HepG2 (cell line): Measurements from ENCODE around the gene MGLL. TPM values are rescaled to one million over a fixed set of nuclear protein-coding genes. Genes with fewer than 3 reads are reported as not detected.

Experiments
- ATAC-seq: fragments of 200-7000 bp; cut with Tn5 transposase; 3 replicates; pipeline ENCODE4 v1.9.1; 2020; ENCODE audit warnings: mild to moderate bottlenecking, moderate library complexity
- BruUV-seq: library from RNA; stranded (reverse); fragments of 400-500 nt; replicated peaks from 2 replicates; lab custom pipeline; 2021; lab: Mats Ljungman, UMichigan
- CTCF ChIA-PET: fragments of 300-600 bp; formaldehyde crosslinking; extraction: SDS; loops from one replicate; lab custom pipeline; 2021; ENCODE audit warnings: low total read pairs, inconsistent platforms, low intra/inter-chr PET ratio; lab: Yijun Ruan, JAX
- POLR2A ChIA-PET: fragments of 350-600 bp; sonication (Branson Sonifier 250); formaldehyde crosslinking; loops from one replicate; lab custom pipeline; 2020; ENCODE audit warnings: antibody characterized with exemption, inconsistent platforms; lab: Yijun Ruan, JAX
- DNase-seq: peaks from one replicate; pipeline ENCODE4 v3.0.0-alpha.2; 2015; ENCODE audit warnings: low spot score
- FAIRE-seq: peaks from 3 replicates; lab custom pipeline; 2011; peaks lifted over from hg19 to GRCh38; lab: Jason Lieb, UNC
- H2AFZ ChIP-seq: one replicate; pipeline ENCODE4 v1.6.1; 2011; ENCODE audit warnings: low read length, inconsistent platforms
- H3K27ac ChIP-seq: fragments of 300-600 bp; 3 replicates; pipeline ENCODE4 v1.8.0; 2011; ENCODE audit warnings: mixed run types, mild to moderate bottlenecking, mixed read lengths, low read length, inconsistent platforms; ENCODE audit not compliant: insufficient read depth; ENCODE audit errors: extremely low read length
- H3K27me3 ChIP-seq, 2 experiments: fragments of 200-600 bp in 1 of 2; 2 replicates in 1 of 2; 3 replicates in 1 of 2; pipeline versions ENCODE4 v1.6.0 to v1.8.0; 2011; ENCODE audit warnings: low read length in 2 of 2, mild to moderate bottlenecking in 2 of 2, moderate library complexity in 2 of 2, inconsistent platforms in 1 of 2; ENCODE audit not compliant: insufficient read depth in 2 of 2, control insufficient read depth in 1 of 2
- H3K36me3 ChIP-seq, 2 experiments: fragments of 200-600 bp in 1 of 2; replicated peaks in 1 of 2; 2 replicates in 1 of 2; 3 replicates in 1 of 2; pipeline versions ENCODE4 v1.5.1 to v1.8.0; 2011; ENCODE audit warnings: low read length in 2 of 2, inconsistent platforms in 1 of 2; ENCODE audit not compliant: insufficient read depth in 2 of 2, control insufficient read depth in 1 of 2
- H3K4me1 ChIP-seq: 2 replicates; pipeline ENCODE4 v1.5.1; 2012; ENCODE audit warnings: low read length, inconsistent platforms; ENCODE audit not compliant: insufficient read depth
- H3K4me2 ChIP-seq: 2 replicates; pipeline ENCODE4 v1.6.0; 2011; ENCODE audit warnings: low read depth, low read length, inconsistent platforms
- H3K4me3 ChIP-seq, 3 experiments: fragments of 200-600 bp in 1 of 3; sonication (generic), shearing (Covaris generic) in 1 of 3; replicated peaks in 1 of 3; 2 replicates each; pipeline ENCODE4 v1.5.1; 2011 to 2016; ENCODE audit warnings: low read length in 3 of 3, inconsistent platforms in 2 of 3, low read depth in 2 of 3, mild to moderate bottlenecking in 2 of 3, control low read depth in 1 of 3, mixed read lengths in 1 of 3; ENCODE audit not compliant: insufficient read depth in 1 of 3
- H3K79me2 ChIP-seq: one replicate; pipeline ENCODE4 v1.6.1; 2011; ENCODE audit warnings: low read length, inconsistent platforms; ENCODE audit not compliant: insufficient read depth
- H3K9ac ChIP-seq: 2 replicates; pipeline ENCODE4 v1.6.0; 2011; ENCODE audit warnings: mild to moderate bottlenecking, low read depth, low read length, inconsistent platforms; ENCODE audit not compliant: insufficient read depth
- H3K9me3 ChIP-seq: 2 replicates; pipeline ENCODE4 v1.5.1; 2012; ENCODE audit warnings: mild to moderate bottlenecking, low read length
- H4K20me1 ChIP-seq: 2 replicates; pipeline ENCODE4 v1.6.0; 2011; ENCODE audit warnings: inconsistent platforms, mild to moderate bottlenecking, low read length, moderate library complexity; ENCODE audit not compliant: insufficient read depth
- ELF1 ChIP-seq: sonication (generic); formaldehyde crosslinking; IDR thresholded peaks from 2 replicates; pipeline ENCODE4 v1.4.0; 2020; ENCODE audit warnings: missing genetic modification reagents
- IRF2 ChIP-seq: IDR thresholded peaks from 2 replicates; pipeline ENCODE4 v1.6.1; 2018; ENCODE audit warnings: missing genetic modification reagents, missing compliant biosample characterization
- SAP130 ChIP-seq: IDR thresholded peaks from 2 replicates; pipeline ENCODE4 v1.6.1; 2016; ENCODE audit warnings: low read depth
- TP53 ChIP-seq: sonication (generic); formaldehyde crosslinking; conservative IDR thresholded peaks from 2 replicates; pipeline ENCODE4 v1.4.0; 2020; ENCODE audit warnings: missing genetic modification reagents
- ZBTB42 ChIP-seq: sonication (generic); formaldehyde crosslinking; IDR thresholded peaks from 2 replicates; pipeline ENCODE4 v1.5.0; 2020; ENCODE audit warnings: mild to moderate bottlenecking, missing genetic modification reagents
- ZNF101 ChIP-seq: sonication (generic); formaldehyde crosslinking; IDR thresholded peaks from 2 replicates; pipeline ENCODE4 v1.4.0; 2020; ENCODE audit warnings: mild to moderate bottlenecking, low read depth, missing genetic modification reagents, borderline replicate concordance
- ZNF557 ChIP-seq: sonication (generic); formaldehyde crosslinking; IDR thresholded peaks from 2 replicates; pipeline ENCODE4 v1.4.0; 2020; ENCODE audit warnings: missing genetic modification reagents
- WGBS: methylation state at CpG from one replicate; pipeline ENCODE4 v1.1.6; 2017; ENCODE audit warnings: low lambda C conversion rate; 5-methylcytosine and 5-hydroxymethylcytosine counted together
- in situ Hi-C: cut with HindIII; loops from 2 replicates; pipeline ENCODE4 v1.10.0; 2017; ENCODE audit warnings: low pct_unique_long_range_greater_than_20kb; ENCODE audit not compliant: extremely low pct_ligation_motif_present
- intact Hi-C: fragments of 100-400 bp; cut with micrococcal nuclease; formaldehyde crosslinking; loops from one replicate; pipeline ENCODE4 v1.10.0; 2022; ENCODE audit not compliant: unreplicated experiment
- polyA plus RNA-seq, 8 experiments: library from polyadenylated mRNA; depleted of rRNA in 3 of 8; stranded (reverse) in 7 of 8; unstranded in 1 of 8; fragments of >200 nt; fragmentation: Illumina TruSeq in 4 of 8; extraction: Trizol in 4 of 8; gene quantifications; 2 replicates each; pipeline versions ENCODE4 v1.2.1 to v1.2.3, GENCODE V29; 2011 to 2016; ENCODE audit warnings: low read depth in 4 of 8, missing spikeins in 1 of 8, mixed read lengths in 1 of 8; ENCODE audit not compliant: insufficient read depth in 1 of 8
- total RNA-seq, 5 experiments: library from RNA; depleted of rRNA; stranded (reverse); fragments of >200 nt; fragmentation: Illumina TruSeq; extraction: Trizol; gene quantifications; 2 replicates each; pipeline ENCODE4 v1.2.3, GENCODE V29; 2016; ENCODE audit warnings: low read depth in 1 of 5
- TF ChIP-seq, protein P1 (sequence below): sonication (generic); formaldehyde crosslinking; IDR thresholded peaks from 2 replicates; pipeline ENCODE4 v1.4.0; 2020; ENCODE audit warnings: missing genetic modification reagents, borderline replicate concordance
- TF ChIP-seq, protein P2 (sequence below): sonication (generic); formaldehyde crosslinking; IDR thresholded peaks from 2 replicates; pipeline ENCODE4 v1.4.0; 2020; ENCODE audit warnings: missing genetic modification reagents
- TF ChIP-seq, protein P3 (sequence below): sonication (generic); formaldehyde crosslinking; IDR thresholded peaks from 2 replicates; pipeline ENCODE4 v1.5.0; 2020; ENCODE audit warnings: mild to moderate bottlenecking, missing genetic modification reagents
- TF ChIP-seq, protein P4 (sequence below): sonication (generic); formaldehyde crosslinking; IDR thresholded peaks from 2 replicates; pipeline ENCODE4 v1.4.0; 2020; ENCODE audit warnings: missing genetic modification reagents
- TF ChIP-seq, protein P5 (sequence below): sonication (generic); formaldehyde crosslinking; IDR thresholded peaks from 2 replicates; pipeline ENCODE4 v1.8.0; 2022; ENCODE audit warnings: mild to moderate bottlenecking, missing genetic modification reagents, borderline replicate concordance

The MGLL gene
- total and polyA plus RNA-seq, 2 of the 13 experiments (the other 11 are each of a cell fraction or from before 2014, with no cell fraction given) = not detected

DNA sequence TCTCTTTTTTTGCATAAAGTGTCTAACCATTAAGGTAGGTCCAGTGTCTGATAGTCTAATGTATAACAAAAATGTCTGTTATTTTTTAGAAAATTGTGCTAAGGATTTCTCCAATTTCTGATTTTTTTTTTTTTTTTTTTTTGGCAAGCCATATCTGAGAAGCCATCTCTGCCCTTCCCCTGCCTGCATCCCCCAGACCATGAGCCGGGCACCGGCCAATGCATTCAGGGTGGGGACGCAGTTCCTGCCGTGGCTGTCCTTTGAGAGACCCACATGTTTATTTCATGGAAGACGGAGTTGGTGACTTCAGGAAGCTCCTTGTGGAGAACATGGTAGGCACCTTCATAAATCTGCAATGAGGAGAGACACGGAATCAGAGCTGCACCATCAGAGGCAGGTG is 130.3 kb downstream of the MGLL start:
- FAIRE-seq (no peak), ATAC-seq (no peak), DNase-seq (no peak)
- Histone ChIP-seq H3K4me2 (no peak overlapping the region), H3K4me3 (no peak overlapping the region), H3K9ac (no peak overlapping the region), H4K20me1 (no peaks in the 10 kb centered on the region), H3K27me3 (peaks cover 0 to 6% of the 10 kb centered on the region in 2 experiments; a peak in 2 of 5 replicates), H3K79me2 (no peaks in the 10 kb centered on the region), H3K36me3 (no peaks in the 10 kb centered on the region), H3K27ac (no peak overlapping the region), H3K4me1 (peaks cover 7% of the 10 kb centered on the region), H3K9me3 (no peaks in the 10 kb centered on the region), H2AFZ (no peak overlapping the region)
- CTCF ChIA-PET = no interaction called here
- intact Hi-C loops (loop anchor here (1.0 to 10.0 kb wide), 3 partner anchors 97 to 279 kb away; partner anchors contain the start of genes MCM2 and TPRA1), in situ Hi-C loops (loop anchor here (5.0 kb wide), 1 partner anchor 140 kb away; no protein-coding TSS in a partner anchor)
- POLR2A ChIA-PET = interaction anchor here (0.6 kb wide), 1 partner anchor 663 kb away, joined by 5 read pairs; no protein-coding TSS in a partner anchor
- 56% methylated on average over 6 of the region's 6 CpGs for WGBS
- BruUV-seq = no TSS peak
- TF ChIP-seq ZNF557 (CRISPR knock-in tag) = no peak
- TF ChIP-seq ZBTB42 (CRISPR knock-in tag) = no peak
- no peak for TF ChIP-seq ZNF101
- TF ChIP-seq, protein P1, sequence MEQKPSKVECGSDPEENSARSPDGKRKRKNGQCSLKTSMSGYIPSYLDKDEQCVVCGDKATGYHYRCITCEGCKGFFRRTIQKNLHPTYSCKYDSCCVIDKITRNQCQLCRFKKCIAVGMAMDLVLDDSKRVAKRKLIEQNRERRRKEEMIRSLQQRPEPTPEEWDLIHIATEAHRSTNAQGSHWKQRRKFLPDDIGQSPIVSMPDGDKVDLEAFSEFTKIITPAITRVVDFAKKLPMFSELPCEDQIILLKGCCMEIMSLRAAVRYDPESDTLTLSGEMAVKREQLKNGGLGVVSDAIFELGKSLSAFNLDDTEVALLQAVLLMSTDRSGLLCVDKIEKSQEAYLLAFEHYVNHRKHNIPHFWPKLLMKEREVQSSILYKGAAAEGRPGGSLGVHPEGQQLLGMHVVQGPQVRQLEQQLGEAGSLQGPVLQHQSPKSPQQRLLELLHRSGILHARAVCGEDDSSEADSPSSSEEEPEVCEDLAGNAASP (CRISPR knock-in tag) = no peak
- no peak for TF ChIP-seq IRF2 (CRISPR knock-in tag)
- TF ChIP-seq, protein P2, sequence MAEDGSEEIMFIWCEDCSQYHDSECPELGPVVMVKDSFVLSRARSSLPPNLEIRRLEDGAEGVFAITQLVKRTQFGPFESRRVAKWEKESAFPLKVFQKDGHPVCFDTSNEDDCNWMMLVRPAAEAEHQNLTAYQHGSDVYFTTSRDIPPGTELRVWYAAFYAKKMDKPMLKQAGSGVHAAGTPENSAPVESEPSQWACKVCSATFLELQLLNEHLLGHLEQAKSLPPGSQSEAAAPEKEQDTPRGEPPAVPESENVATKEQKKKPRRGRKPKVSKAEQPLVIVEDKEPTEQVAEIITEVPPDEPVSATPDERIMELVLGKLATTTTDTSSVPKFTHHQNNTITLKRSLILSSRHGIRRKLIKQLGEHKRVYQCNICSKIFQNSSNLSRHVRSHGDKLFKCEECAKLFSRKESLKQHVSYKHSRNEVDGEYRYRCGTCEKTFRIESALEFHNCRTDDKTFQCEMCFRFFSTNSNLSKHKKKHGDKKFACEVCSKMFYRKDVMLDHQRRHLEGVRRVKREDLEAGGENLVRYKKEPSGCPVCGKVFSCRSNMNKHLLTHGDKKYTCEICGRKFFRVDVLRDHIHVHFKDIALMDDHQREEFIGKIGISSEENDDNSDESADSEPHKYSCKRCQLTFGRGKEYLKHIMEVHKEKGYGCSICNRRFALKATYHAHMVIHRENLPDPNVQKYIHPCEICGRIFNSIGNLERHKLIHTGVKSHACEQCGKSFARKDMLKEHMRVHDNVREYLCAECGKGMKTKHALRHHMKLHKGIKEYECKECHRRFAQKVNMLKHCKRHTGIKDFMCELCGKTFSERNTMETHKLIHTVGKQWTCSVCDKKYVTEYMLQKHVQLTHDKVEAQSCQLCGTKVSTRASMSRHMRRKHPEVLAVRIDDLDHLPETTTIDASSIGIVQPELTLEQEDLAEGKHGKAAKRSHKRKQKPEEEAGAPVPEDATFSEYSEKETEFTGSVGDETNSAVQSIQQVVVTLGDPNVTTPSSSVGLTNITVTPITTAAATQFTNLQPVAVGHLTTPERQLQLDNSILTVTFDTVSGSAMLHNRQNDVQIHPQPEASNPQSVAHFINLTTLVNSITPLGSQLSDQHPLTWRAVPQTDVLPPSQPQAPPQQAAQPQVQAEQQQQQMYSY (CRISPR knock-in tag) = no peak
- TF ChIP-seq SAP130 (CRISPR knock-in tag) = no peak
- TF ChIP-seq, protein P3, sequence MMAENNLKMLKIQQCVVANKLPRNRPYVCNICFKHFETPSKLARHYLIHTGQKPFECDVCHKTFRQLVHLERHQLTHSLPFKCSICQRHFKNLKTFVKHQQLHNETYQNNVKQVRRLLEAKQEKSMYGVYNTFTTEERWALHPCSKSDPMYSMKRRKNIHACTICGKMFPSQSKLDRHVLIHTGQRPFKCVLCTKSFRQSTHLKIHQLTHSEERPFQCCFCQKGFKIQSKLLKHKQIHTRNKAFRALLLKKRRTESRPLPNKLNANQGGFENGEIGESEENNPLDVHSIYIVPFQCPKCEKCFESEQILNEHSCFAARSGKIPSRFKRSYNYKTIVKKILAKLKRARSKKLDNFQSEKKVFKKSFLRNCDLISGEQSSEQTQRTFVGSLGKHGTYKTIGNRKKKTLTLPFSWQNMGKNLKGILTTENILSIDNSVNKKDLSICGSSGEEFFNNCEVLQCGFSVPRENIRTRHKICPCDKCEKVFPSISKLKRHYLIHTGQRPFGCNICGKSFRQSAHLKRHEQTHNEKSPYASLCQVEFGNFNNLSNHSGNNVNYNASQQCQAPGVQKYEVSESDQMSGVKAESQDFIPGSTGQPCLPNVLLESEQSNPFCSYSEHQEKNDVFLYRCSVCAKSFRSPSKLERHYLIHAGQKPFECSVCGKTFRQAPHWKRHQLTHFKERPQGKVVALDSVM = no peak
- TF ChIP-seq, protein P4, sequence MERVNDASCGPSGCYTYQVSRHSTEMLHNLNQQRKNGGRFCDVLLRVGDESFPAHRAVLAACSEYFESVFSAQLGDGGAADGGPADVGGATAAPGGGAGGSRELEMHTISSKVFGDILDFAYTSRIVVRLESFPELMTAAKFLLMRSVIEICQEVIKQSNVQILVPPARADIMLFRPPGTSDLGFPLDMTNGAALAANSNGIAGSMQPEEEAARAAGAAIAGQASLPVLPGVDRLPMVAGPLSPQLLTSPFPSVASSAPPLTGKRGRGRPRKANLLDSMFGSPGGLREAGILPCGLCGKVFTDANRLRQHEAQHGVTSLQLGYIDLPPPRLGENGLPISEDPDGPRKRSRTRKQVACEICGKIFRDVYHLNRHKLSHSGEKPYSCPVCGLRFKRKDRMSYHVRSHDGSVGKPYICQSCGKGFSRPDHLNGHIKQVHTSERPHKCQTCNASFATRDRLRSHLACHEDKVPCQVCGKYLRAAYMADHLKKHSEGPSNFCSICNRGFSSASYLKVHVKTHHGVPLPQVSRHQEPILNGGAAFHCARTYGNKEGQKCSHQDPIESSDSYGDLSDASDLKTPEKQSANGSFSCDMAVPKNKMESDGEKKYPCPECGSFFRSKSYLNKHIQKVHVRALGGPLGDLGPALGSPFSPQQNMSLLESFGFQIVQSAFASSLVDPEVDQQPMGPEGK (CRISPR knock-in tag) = no peak
- TF ChIP-seq ELF1 = no peak
- no peak for TF ChIP-seq TP53 (CRISPR knock-in tag)
- TF ChIP-seq, protein P5, sequence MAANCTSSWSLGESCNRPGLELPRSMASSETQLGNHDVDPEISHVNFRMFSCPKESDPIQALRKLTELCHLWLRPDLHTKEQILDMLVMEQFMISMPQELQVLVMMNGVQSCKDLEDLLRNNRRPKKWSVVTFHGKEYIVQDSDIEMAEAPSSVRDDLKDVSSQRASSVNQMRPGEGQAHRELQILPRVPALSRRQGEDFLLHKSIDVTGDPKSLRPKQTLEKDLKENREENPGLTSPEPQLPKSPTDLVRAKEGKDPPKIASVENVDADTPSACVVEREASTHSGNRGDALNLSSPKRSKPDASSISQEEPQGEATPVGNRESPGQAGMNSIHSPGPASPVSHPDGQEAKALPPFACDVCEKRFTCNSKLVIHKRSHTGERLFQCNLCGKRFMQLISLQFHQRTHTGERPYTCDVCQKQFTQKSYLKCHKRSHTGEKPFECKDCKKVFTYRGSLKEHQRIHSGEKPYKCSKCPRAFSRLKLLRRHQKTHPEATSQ = no peak
